ENCODE measurements around the gene JUND. TPM values are rescaled to one million over a fixed set of nuclear protein-coding genes. Genes with fewer than 3 reads are reported as not detected.

Gene JUND
- total RNA-seq, 1 donor from 2014 or later: 464 TPM

DNA sequence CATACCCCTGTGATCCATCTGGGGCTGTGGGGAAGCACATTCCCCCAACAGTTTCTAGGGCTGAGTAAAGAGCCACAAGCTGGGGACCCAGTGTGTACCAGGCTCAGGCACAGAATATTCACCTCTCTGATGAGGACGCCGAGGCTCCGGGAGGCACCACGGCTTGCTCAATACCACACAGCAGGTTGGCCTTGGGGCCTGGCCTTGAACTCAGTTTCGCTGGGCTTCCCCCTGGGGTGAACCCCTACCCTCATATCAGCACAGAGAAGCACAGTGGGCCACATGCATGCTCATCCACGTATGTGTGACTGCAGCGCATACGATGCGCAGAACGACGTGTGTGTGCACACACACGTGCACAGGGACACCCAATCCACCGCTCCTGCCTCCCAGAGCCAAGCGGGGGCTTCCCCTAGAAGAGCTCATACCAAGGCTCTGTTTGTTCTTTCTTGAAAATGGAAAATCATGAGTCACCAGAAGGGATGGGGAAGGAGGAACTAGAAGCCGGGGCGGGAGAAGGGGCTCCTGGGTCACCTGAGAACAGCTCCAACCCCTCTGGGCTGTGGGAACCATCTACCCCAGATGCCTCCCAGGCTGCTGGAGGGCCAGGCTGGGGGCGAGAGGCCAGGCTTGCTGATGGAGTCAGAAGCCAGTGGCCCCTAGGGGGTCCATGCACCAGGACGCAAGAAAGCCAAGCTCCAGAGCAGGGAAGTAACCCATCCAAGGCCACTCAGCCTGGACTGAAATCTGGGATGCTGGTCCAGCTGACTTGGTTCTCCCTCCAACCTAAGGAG lies 50.3 kb downstream of the JUND start:
- Mint-ChIP-seq H3K9me3 (peaks cover 5% of the 10 kb centered on the region), H3K4me1 (ENCODE audit: low read depth) (peaks cover 3% of the 10 kb centered on the region), H3K27me3 (ENCODE audit: low read depth) (peaks cover 49% of the 10 kb centered on the region), H3K36me3 (ENCODE audit: low read depth) (no peaks in the 10 kb centered on the region), H3K27ac (no peak overlapping the region), H3K4me3 (ENCODE audit: low read depth) (no peak overlapping the region)
- DNase-seq (ENCODE audit: low spot score): no peak
- intact Hi-C loops (cut with micrococcal nuclease): no loop called here

DNA sequence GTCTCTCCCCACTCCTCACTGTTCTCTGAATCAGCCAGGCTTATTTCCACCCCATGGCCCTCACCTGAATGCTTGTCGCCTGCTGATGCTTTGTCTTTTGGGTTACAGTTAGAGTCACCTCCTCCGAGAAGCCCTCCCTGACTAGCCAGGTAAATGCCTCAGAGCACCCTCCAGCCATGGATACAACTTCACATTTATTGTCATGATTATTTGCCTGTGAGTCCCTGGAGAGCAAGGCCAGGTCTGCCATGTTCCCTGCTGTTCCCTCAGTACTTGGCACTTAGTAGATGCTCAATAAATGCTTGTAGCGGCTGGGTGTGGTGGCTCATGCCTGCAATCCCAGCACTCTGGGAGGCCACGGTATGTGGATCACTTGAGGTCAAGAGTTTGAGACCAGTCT lies 51.5 kb downstream of the JUND start:
- Mint-ChIP-seq H3K4me1 (ENCODE audit: low read depth) (peaks cover 6% of the 10 kb centered on the region), H3K9me3 (peaks cover 5% of the 10 kb centered on the region), H3K36me3 (ENCODE audit: low read depth) (no peaks in the 10 kb centered on the region), H3K27me3 (ENCODE audit: low read depth) (peaks cover 60% of the 10 kb centered on the region), H3K27ac (no peak overlapping the region), H3K4me3 (ENCODE audit: low read depth) (no peak overlapping the region)
- DNase-seq (ENCODE audit: low spot score): no peak
- intact Hi-C loops (cut with micrococcal nuclease): no loop called here

Other genes with a start within 250 kb of the JUND start
- gene IL12RB1, start 194.7 kb downstream of the JUND start, total RNA-seq: 41.4 and 43.3 TPM in 2 replicates
- gene MAST3, start 183.8 kb downstream of the JUND start, total RNA-seq: 16.6 and 17.2 TPM in 2 replicates
- gene PIK3R2, start 128.5 kb downstream of the JUND start, total RNA-seq: 19.4 and 21.4 TPM in 2 replicates
- gene IFI30, start 107.8 kb downstream of the JUND start, total RNA-seq: 37.0 and 41.2 TPM in 2 replicates
- gene MPV17L2, start 88.4 kb downstream of the JUND start, total RNA-seq: 14.5 and 14.8 TPM in 2 replicates
- 6.3 and 7.4 TPM in 2 replicates for gene RAB3A, start 77.6 kb downstream of the JUND start, total RNA-seq
- gene PDE4C, start 55.2 kb downstream of the JUND start, total RNA-seq: 0.14 TPM in 2 replicates
- gene IQCN, start 7.2 kb downstream of the JUND start, total RNA-seq: 2.9 and 3.3 TPM in 2 replicates
- gene LSM4, start 41.5 kb upstream of the JUND start, total RNA-seq: 198 and 208 TPM in 2 replicates
- 24.9 and 29.4 TPM in 2 replicates for gene PGPEP1, start 59.0 kb upstream of the JUND start, total RNA-seq
- not detected in 2 replicates for gene GDF15, start 104.5 kb upstream of the JUND start, total RNA-seq
- not detected in 2 replicates for gene LRRC25, start 116.0 kb upstream of the JUND start, total RNA-seq
- 133 and 146 TPM in 2 replicates for gene SSBP4, start 137.8 kb upstream of the JUND start, total RNA-seq
- 15.1 and 20.3 TPM in 2 replicates for gene ISYNA1, start 156.5 kb upstream of the JUND start, total RNA-seq
- 27.0 and 27.5 TPM in 2 replicates for gene ELL, start 240.4 kb upstream of the JUND start, total RNA-seq

Measured in activated T-helper 2 cell treated with anti-CD3 and anti-CD28 coated beads, Interferon-gamma antibody, Interleukin-2, Interleukin-4, amounts not matched to agents 10 μg/mL and 5 μg/mL and 100 μg/mL, durations not matched to agents 14 hours and 24 hours and 36 hours (primary cell).